NCI-H82 (cell line): Measurements from ENCODE around the gene GDI2.

Experiments used
- DNase-seq: peaks from one replicate; lab custom pipeline; 2025; lab: John Stamatoyannopoulos, UW

GDI2 gene

GRCh38 chr10:5742116-5742515, 71.1 kb downstream of the GDI2 start:
- no peak for DNase-seq

GRCh38 chr10:5741276-5741675, 72.0 kb downstream of the GDI2 start:
- DNase-seq: no peak

- DNase-seq: no peak
Observed at GRCh38 chr10:5738427-5738826, 74.8 kb downstream of the GDI2 start.

GRCh38 chr10:5737352-5737751, 75.9 kb downstream of the GDI2 start:
- no peak for DNase-seq

GRCh38 chr10:5736591-5736990, 76.6 kb downstream of the GDI2 start:
- DNase-seq: no peak

GRCh38 chr10:5735119-5735518, 78.1 kb downstream of the GDI2 start:
- no peak for DNase-seq

- DNase-seq: no peak
Observed at GRCh38 chr10:5732141-5732540, 81.1 kb downstream of the GDI2 start.

GRCh38 chr10:5731559-5731958, 81.7 kb downstream of the GDI2 start:
- no peak for DNase-seq

GRCh38 chr10:5730766-5731165, 82.5 kb downstream of the GDI2 start:
- no peak for DNase-seq

GRCh38 chr10:5723692-5724091, 89.5 kb downstream of the GDI2 start:
- no peak for DNase-seq

GRCh38 chr10:5720182-5720581, 93.1 kb downstream of the GDI2 start:
- DNase-seq: no peak

GRCh38 chr10:5719546-5719945, 93.7 kb downstream of the GDI2 start:
- DNase-seq: no peak
